Subcutaneous abdominal adipose tissue (tissue), 5 donors: ENCODE results near the gene ATG9B.

Experiments
- H3K27ac ChIP-seq: one replicate; pipeline ENCODE4 v1.7.0; 2013; ENCODE audit warnings: low read depth, mild to moderate bottlenecking, inconsistent platforms, low read length, moderate library complexity
- H3K27me3 ChIP-seq, 5 donors: one replicate each; pipeline ENCODE4 v1.7.0; 2013; ENCODE audit warnings: low read length in 5 of 5, inconsistent platforms in 1 of 5; ENCODE audit not compliant: control insufficient read depth in 5 of 5, insufficient read depth in 4 of 5
- H3K36me3 ChIP-seq, 5 donors: one replicate each; pipeline ENCODE4 v1.7.0; 2013; ENCODE audit warnings: low read length in 5 of 5; ENCODE audit not compliant: control insufficient read depth in 5 of 5, insufficient read depth in 5 of 5
- H3K4me1 ChIP-seq, 5 donors: one replicate each; pipeline ENCODE4 v1.7.0; 2013; ENCODE audit warnings: low read length in 5 of 5, mild to moderate bottlenecking in 3 of 5, moderate library complexity in 1 of 5; ENCODE audit not compliant: control insufficient read depth in 5 of 5, insufficient read depth in 5 of 5
- H3K4me3 ChIP-seq, 5 donors: one replicate each; pipeline ENCODE4 v1.7.0; 2013; ENCODE audit warnings: low read length in 5 of 5, low read depth in 1 of 5
- H3K9ac ChIP-seq, 5 donors: one replicate each; pipeline ENCODE4 v1.7.0; 2013; ENCODE audit warnings: low read length in 5 of 5, mild to moderate bottlenecking in 4 of 5, moderate library complexity in 3 of 5
- H3K9me3 ChIP-seq, 5 donors: one replicate each; pipeline ENCODE4 v1.7.0; 2013; ENCODE audit warnings: low read length in 5 of 5; ENCODE audit not compliant: control insufficient read depth in 5 of 5
- donor health status: healthy.
- donor health status: healthy.
- donor health status: healthy.
- donor health status: healthy.
- donor health status: healthy.

ATG9B gene

GRCh38 chr7:150996376-150997074 is 27.8 kb downstream of the ATG9B start:
- Histone ChIP-seq H3K27me3 (peaks cover 0 to 6% (median 0%) of the 10 kb centered on the region in 5 donors), H3K9ac (no peak overlapping the region), H3K4me3 (peak overlapping the region in 1 of 5 donors; percentile 11), H3K9me3 (no peaks in the 10 kb centered on the region), H3K27ac (no peak overlapping the region), H3K4me1 (peaks cover 2 to 43% (median 26%) of the 10 kb centered on the region in 5 donors), H3K36me3 (peaks cover 0 to 17% (median 17%) of the 10 kb centered on the region in 5 donors)

DNA sequence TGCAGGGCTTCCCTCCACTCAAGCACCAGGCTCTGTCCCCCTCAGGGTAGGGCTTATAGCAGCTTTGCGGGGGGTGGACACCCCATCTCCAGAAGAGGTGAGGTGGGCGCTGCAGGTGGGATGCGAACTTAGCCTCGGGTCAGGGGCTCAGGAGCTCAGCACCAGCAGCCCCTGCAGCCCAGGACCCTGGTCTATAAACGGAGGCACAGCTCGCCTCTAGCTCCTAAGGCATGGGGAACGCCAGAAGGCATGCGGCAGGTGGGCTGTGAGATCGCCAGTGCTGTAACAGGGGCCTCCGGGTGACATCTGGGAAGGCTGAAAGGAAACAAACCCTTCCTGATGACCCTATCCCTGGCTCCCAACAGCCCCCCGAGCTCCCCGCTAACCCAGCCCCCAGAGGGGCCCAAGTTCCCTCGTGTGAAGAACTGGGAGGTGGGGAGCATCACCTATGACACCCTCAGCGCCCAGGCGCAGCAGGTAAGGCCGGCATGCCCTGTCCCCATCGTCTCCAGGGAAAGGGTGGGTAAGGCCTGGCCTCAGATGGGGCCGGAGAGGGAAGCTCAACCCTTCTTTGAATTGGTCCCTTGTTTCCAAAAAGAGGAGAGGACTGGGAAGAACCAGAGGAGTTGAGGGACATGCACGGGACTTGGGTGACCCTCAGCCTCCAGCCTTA is 29.3 kb downstream of the ATG9B start:
- Histone ChIP-seq H3K9me3 (peaks cover 0 to 11% (median 0%) of the 10 kb centered on the region in 5 donors), H3K36me3 (peaks cover 0 to 16% (median 9%) of the 10 kb centered on the region in 5 donors), H3K27me3 (peaks cover 0 to 6% (median 0%) of the 10 kb centered on the region in 5 donors), H3K27ac (no peak overlapping the region), H3K4me3 (peak overlapping the region in 4 of 5 donors; percentile 44 to 67 (median 62)), H3K9ac (peak overlapping the region in 4 of 5 donors; percentile 38 to 53 (median 40)), H3K4me1 (peaks cover 2 to 45% (median 26%) of the 10 kb centered on the region in 5 donors)

DNA sequence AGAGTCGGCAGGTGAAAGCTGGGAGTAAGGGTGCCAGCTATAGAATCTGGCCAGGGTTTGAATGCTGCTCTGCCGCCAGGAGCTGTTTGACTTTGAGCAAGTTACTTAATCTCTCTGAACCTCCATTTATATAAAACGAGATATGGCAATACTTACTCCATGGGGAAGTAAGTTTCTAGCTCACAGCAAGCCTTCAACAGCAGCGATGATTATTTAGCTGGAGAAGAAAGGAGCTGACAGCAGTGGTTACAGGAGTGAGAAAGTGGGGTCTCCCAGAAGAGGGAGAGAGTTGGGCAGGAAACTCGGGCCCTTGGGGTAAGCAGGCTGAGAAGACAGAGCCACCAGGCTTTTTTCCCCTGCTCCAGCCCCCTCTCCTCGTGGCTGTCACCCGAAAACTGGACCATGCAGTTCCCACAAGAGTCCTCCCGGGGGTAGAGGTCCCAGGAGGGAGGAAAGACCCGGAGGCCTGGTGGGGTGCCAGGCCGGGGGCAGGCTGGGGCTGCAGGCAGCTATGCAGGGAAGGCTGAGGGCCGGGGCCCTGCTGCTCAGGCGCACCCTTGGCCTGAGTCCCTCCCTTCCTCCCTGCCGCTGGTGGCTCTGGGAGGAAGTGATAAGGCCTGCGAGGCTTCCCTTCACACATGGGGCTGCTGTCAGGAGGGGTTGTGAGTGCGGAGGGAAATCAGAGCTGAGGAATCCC is 30.0 kb downstream of the ATG9B start:
- Histone ChIP-seq H3K4me3 (peak overlapping the region in 4 of 5 donors; percentile 44 to 67 (median 62)), H3K4me1 (peaks cover 4 to 52% (median 33%) of the 10 kb centered on the region in 5 donors), H3K36me3 (peaks cover 0 to 16% (median 9%) of the 10 kb centered on the region in 5 donors), H3K27ac (peak overlapping the region; percentile 67), H3K9ac (peak overlapping the region in 4 of 5 donors; percentile 38 to 62 (median 46)), H3K9me3 (peaks cover 0 to 15% (median 0%) of the 10 kb centered on the region in 5 donors), H3K27me3 (peaks cover 0 to 6% (median 0%) of the 10 kb centered on the region in 5 donors)

DNA sequence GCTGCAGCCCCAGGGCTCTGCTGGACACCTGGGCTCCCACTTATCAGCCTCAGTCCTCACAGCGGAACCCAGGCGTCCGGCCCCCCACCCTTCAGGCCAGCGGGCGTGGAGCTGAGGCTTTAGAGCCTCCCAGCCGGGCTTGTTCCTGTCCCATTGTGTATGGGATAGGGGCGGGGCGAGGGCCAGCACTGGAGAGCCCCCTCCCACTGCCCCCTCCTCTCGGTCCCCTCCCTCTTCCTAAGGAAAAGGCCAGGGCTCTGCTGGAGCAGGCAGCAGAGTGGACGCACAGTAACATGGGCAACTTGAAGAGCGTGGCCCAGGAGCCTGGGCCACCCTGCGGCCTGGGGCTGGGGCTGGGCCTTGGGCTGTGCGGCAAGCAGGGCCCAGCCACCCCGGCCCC is 30.8 kb downstream of the ATG9B start:
- Histone ChIP-seq H3K9me3 (peaks cover 0 to 15% (median 0%) of the 10 kb centered on the region in 5 donors), H3K27me3 (peaks cover 0 to 7% (median 0%) of the 10 kb centered on the region in 5 donors), H3K36me3 (peaks cover 0 to 10% (median 7%) of the 10 kb centered on the region in 5 donors), H3K4me1 (peaks cover 4 to 59% (median 41%) of the 10 kb centered on the region in 5 donors), H3K9ac (peak overlapping the region in 2 of 5 donors; percentile 53 to 62), H3K27ac (peak overlapping the region; percentile 67), H3K4me3 (peak overlapping the region in 3 of 5 donors; percentile 58 to 67 (median 65))

DNA sequence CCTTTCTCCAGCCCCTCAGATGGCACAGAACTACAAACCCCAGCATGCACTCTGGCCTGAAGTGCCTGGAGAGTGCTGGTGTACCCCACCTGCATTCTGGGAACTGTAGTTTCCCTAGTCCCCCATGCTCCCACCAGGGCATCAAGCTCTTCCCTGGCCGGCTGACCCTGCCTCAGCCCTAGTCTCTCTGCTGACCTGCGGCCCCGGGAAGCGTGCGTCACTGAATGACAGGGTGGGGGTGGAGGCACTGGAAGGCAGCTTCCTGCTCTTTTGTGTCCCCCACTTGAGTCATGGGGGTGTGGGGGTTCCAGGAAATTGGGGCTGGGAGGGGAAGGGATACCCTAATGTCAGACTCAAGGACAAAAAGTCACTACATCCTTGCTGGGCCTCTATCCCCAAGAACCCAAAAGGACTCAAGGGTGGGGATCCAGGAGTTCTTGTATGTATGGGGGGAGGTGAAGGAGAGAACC is 31.4 kb downstream of the ATG9B start:
- peaks cover 0 to 7% (median 3%) of the 10 kb centered on the region in 5 donors for H3K27me3 ChIP-seq
- peaks cover 0 to 15% (median 0%) of the 10 kb centered on the region in 5 donors for H3K9me3 ChIP-seq
- H3K27ac ChIP-seq, result peak overlapping the region; percentile 67
- H3K9ac ChIP-seq, result no peak overlapping the region
- peak overlapping the region in 2 of 5 donors; percentile 6 to 65 for H3K4me3 ChIP-seq
- H3K36me3 ChIP-seq, result peaks cover 0 to 4% (median under 1%) of the 10 kb centered on the region in 5 donors
- H3K4me1 ChIP-seq, result peaks cover 4 to 63% (median 45%) of the 10 kb centered on the region in 5 donors

- Histone ChIP-seq H3K36me3 (no peaks in the 10 kb centered on the region), H3K27me3 (peaks cover 0 to 7% (median 3%) of the 10 kb centered on the region in 5 donors), H3K4me3 (no peak overlapping the region), H3K9ac (no peak overlapping the region), H3K9me3 (peaks cover 0 to 15% (median 0%) of the 10 kb centered on the region in 5 donors), H3K4me1 (peaks cover 4 to 56% (median 39%) of the 10 kb centered on the region in 5 donors), H3K27ac (no peak overlapping the region)
Measured at GRCh38 chr7:150992051-150992640, 32.1 kb downstream of the ATG9B start.

DNA sequence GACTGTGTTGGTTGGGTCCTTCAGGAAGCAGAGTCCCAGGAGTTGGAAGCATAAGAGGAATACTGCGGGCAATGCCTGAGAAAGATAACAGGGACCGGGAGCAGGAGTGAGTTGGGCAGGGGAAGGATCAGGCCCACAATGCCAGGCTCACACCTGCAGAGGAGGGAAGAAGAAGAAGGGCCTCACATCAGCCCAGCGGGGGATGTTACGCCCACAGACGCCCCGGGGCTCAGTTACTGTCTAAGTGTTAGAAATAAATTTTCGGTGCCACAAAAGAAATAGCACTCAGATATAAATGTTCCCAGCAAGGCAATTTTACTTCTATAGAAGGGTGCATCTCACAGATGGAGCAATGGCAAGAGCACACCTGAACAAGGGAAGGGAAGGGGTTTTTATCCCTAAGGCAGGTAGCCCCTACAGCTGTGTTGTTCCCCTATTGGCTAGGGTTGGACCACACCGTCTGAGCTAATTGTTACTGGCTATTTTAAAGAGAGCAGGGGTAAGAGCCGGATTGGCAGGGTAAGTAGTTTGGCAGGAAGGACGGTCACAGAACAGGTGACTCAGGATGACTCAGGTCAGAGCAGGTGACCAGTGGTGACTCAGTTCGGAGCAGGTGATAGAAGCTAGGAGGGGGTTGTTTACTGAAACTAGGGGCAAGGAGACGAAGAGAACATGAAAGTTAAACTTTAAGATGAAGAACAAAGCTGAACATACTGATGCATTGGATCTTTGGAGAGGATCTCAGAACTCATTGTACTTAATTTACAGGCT is 33.7 kb downstream of the ATG9B start, which contains the start of gene NOS3:
NOS3 (plus strand) TSS at position 602 of the 771 bp plus-strand sequence. CDS start 2,787 bp downstream, outside the sequence.
- no peak within 1 kb of the TSS for H3K4me3 ChIP-seq
- H3K27me3 ChIP-seq, result peaks cover 3 to 7% (median 3%) of the 10 kb centered on the region in 5 donors
- H3K36me3 ChIP-seq, result no peaks in the 10 kb centered on the region
- H3K4me1 ChIP-seq, result peaks cover 3 to 54% (median 35%) of the 10 kb centered on the region in 5 donors
- H3K27ac ChIP-seq, result peak within 1 kb of the TSS; percentile 69
- no peak within 1 kb of the TSS for H3K9ac ChIP-seq
- peaks cover 0 to 15% (median 0%) of the 10 kb centered on the region in 5 donors for H3K9me3 ChIP-seq

DNA sequence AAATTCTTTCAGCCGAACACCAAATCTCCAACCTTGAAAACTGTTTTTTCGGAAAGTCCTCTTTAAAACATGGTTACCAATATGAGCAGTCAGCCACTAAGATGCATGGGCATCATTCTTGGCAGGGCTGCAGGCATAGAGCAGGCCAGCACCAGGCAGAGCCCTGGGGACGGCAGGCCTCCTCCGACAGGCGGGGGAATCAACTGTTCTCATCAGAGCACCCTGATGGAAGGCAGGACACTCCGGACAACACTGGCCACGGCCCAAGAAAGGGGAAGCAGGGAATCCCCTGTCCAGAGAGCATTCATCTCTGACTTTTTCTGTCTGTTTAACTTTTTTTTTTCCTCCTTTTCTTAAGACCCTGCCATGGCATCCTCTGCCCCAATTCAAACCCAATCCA is 34.8 kb downstream of the ATG9B start:
- H3K9ac ChIP-seq, result peak overlapping the region in 3 of 5 donors; percentile 14 to 53 (median 37)
- peak overlapping the region; percentile 69 for H3K27ac ChIP-seq
- H3K27me3 ChIP-seq, result peaks cover 0 to 7% (median 3%) of the 10 kb centered on the region in 5 donors
- H3K9me3 ChIP-seq, result peaks cover 0 to 15% (median 0%) of the 10 kb centered on the region in 5 donors
- H3K4me3 ChIP-seq, result peak overlapping the region in 2 of 5 donors; percentile 0 to 22
- peaks cover 2 to 46% (median 27%) of the 10 kb centered on the region in 5 donors for H3K4me1 ChIP-seq
- no peaks in the 10 kb centered on the region for H3K36me3 ChIP-seq
